Activated T-helper 2 cell treated with anti-CD3 and anti-CD28 coated beads, Interferon-gamma antibody, Interleukin-2, Interleukin-4, amounts not matched to agents 10 μg/mL and 5 μg/mL and 100 μg/mL, durations not matched to agents 14 hours and 24 hours and 36 hours (primary cell): Measurements from ENCODE around the gene SMURF1. TPM values are rescaled to one million over a fixed set of nuclear protein-coding genes. Genes with fewer than 3 reads are reported as not detected.
"Not testable (repeated sequence)": the region's sequence is repeated elsewhere in the genome, so short reads cannot be mapped to it uniquely, and the experiment has no call there.

Experiments used
- DNase-seq: peaks from one replicate; pipeline ENCODE4 v3.0.0; 2021; ENCODE audit warnings: low spot score
- H3K27ac Mint-ChIP-seq: one replicate; pipeline ENCODE4 v1.8.0; 2021; ENCODE audit warnings: mixed read lengths
- H3K27me3 Mint-ChIP-seq: one replicate; pipeline ENCODE4 v1.8.0; 2021; ENCODE audit warnings: low read depth, mixed read lengths
- H3K36me3 Mint-ChIP-seq: one replicate; pipeline ENCODE4 v1.8.0; 2021; ENCODE audit warnings: low read depth, mixed read lengths
- H3K4me1 Mint-ChIP-seq: one replicate; pipeline ENCODE4 v1.8.0; 2021; ENCODE audit warnings: low read depth, mixed read lengths
- H3K4me3 Mint-ChIP-seq: one replicate; pipeline ENCODE4 v1.8.0; 2021; ENCODE audit warnings: low read depth, mild to moderate bottlenecking, moderate library complexity, mixed read lengths
- H3K9me3 Mint-ChIP-seq: one replicate; pipeline ENCODE4 v1.8.0; 2021; ENCODE audit warnings: mixed read lengths
- intact Hi-C: fragments of 100-400 bp; cut with micrococcal nuclease; formaldehyde crosslinking; loops from one replicate; pipeline ENCODE4 v1.15.1; 2023
- total RNA-seq: library from RNA; stranded (reverse); gene quantifications from 2 replicates; pipeline ENCODE4 v1.2.3, GENCODE V29; 2022

Gene SMURF1
- total RNA-seq, 1 donor from 2014 or later, result 13.5 TPM

DNA sequence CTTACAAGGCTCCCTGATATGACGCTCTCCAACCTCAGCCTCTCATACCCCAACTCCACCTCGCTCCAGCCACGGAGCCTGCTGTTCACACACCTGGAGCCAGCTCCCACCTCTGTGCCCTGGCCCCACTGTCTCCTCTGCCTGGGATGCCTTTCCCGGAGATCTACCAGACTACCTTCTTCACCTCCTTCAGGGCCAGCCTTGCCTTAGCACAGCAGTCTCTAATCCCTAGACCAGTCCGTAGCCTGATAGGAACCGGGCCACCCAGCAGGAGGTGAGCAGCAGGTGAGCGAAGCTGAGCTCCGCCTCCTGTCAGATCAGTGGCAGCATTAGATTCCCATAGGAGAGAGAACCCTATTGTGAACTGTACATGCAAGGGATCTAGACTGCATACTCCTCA, 23.2 kb upstream of the SMURF1 start:
- intact Hi-C loops, result no loop called here
- DNase-seq, result no peak

DNA sequence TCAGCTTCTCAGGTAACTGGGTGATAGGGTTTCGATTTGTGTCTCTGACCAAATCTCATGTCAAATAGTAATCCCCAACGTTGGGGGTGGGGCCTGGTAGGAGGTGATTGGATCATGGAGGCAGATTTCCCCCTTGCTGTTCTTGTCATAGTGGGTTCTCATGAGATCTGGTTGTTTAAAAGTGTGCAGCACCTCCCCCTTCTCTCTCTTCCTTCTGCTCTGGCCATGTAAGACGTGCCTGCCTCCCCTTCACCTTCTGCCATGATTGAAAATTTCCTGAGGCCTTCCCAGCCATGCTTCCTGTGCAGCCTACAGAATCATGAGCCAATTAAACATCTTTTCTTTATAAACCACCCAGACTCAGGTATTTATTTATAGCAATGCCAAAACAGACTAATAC, 21.9 kb upstream of the SMURF1 start:
- H3K4me1 Mint-ChIP-seq, result peaks cover 2% of the 10 kb centered on the region
- no peaks in the 10 kb centered on the region for H3K9me3 Mint-ChIP-seq
- intact Hi-C loops, result no loop called here
- DNase-seq, result no peak
- H3K4me3 Mint-ChIP-seq, result no peak overlapping the region
- no peak overlapping the region for H3K27ac Mint-ChIP-seq
- peaks cover 1% of the 10 kb centered on the region for H3K27me3 Mint-ChIP-seq
- H3K36me3 Mint-ChIP-seq, result no peaks in the 10 kb centered on the region

More for the DNA sequence above, 23.2 kb upstream of the SMURF1 start:
- H3K4me1 Mint-ChIP-seq, result peaks cover 2% of the 10 kb centered on the region
- peaks cover 1% of the 10 kb centered on the region for H3K27me3 Mint-ChIP-seq
- H3K36me3 Mint-ChIP-seq, result no peaks in the 10 kb centered on the region
- no peak overlapping the region for H3K27ac Mint-ChIP-seq
- H3K4me3 Mint-ChIP-seq, result no peak overlapping the region
- H3K9me3 Mint-ChIP-seq, result no peaks in the 10 kb centered on the region

DNA sequence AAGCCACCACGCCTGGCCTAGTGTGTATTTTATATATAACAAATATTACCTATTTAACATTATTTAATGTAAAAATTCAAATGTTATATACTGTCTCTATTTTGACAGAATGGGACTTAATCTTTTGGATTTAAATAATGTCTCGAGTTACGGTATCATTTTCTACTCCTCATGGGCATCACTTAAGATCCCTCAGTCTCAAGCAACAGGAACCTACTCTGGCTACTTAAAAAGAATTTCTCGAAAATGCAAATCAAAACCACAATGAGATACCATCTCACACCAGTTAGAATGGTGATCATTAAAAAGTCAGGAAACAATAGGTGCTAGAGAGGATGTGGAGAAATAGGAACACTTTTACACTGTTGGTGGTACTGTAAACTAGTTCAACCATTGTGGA, 19.8 kb upstream of the SMURF1 start:
- DNase-seq, H3K27ac Mint-ChIP-seq, H3K4me3 Mint-ChIP-seq, H3K4me1 Mint-ChIP-seq, H3K9me3 Mint-ChIP-seq, H3K36me3 Mint-ChIP-seq, intact Hi-C loops: not testable (repeated sequence)
- H3K27me3 Mint-ChIP-seq, result peaks cover 11% of the 10 kb centered on the region

DNA sequence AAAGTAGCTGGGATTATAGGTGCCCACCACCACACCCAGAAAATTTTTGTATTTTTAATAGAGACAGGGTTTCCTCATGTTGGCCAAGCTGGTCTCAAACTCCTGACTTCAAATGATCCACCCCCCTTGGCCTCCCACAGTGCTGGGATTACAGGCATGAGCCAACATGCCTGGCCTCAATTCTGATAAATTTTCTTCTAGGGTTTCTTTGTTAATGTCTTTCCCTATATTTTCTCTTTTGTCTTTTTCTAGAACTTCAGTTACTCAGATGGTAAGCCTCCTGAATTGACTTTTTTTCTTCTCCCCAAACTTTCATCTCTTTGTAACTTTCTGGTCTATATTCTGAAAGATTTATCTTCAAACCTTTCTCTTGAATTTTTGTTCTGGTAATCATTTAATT, 12.7 kb upstream of the SMURF1 start:
- H3K4me1 Mint-ChIP-seq, result peaks cover 3% of the 10 kb centered on the region
- H3K27ac Mint-ChIP-seq, result no peak overlapping the region
- no peaks in the 10 kb centered on the region for H3K9me3 Mint-ChIP-seq
- intact Hi-C loops, result no loop called here
- DNase-seq, result no peak
- H3K27me3 Mint-ChIP-seq, result peaks cover 20% of the 10 kb centered on the region
- no peaks in the 10 kb centered on the region for H3K36me3 Mint-ChIP-seq
- H3K4me3 Mint-ChIP-seq, result no peak overlapping the region

DNA sequence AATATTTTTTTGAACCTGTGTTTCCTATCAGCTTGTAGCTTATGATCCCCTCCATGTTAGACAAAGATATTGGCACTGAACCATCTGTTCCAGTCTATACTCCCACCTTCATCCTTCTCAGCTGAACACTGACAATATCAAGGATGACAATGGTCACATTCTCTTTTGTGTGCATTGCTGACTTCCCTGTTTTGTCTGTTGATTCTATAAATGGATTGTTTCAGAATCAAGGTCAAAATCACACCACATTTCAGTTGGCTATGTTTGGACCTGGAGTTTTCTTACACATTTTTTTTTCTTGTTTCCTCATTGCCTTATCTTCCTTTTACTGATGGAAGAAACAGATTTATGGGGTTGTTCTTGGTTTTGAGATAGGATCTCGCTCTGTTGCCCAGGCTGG, 11.3 kb upstream of the SMURF1 start:
- DNase-seq, result no peak
- no peaks in the 10 kb centered on the region for H3K36me3 Mint-ChIP-seq
- intact Hi-C loops, result no loop called here
- H3K4me3 Mint-ChIP-seq, result no peak overlapping the region
- peaks cover 15% of the 10 kb centered on the region for H3K27me3 Mint-ChIP-seq
- H3K9me3 Mint-ChIP-seq, result no peaks in the 10 kb centered on the region
- H3K4me1 Mint-ChIP-seq, result peaks cover 3% of the 10 kb centered on the region
- H3K27ac Mint-ChIP-seq, result no peak overlapping the region

DNA sequence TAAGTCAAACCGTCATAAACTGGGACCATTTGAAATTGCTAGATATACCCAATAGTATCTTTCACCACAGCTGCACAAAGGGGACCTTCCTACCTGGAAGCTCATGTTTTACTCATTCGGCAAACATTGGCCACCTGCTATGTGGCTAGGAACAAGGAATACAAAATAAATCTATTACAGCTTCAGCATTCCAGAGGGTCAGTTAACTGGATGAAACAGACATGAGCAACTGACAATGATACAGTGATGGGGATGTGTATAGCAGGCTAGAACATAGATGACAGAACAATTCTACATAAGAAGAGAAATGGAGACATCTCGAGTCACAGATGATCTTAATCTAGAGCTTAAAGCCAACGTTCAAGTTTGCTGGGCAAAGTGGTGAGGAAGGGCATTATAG, 3.1 kb upstream of the SMURF1 start:
- H3K36me3 Mint-ChIP-seq, result no peaks in the 10 kb centered on the region
- no peaks in the 10 kb centered on the region for H3K9me3 Mint-ChIP-seq
- H3K4me3 Mint-ChIP-seq, result no peak overlapping the region
- H3K4me1 Mint-ChIP-seq, result peaks cover 14% of the 10 kb centered on the region
- H3K27me3 Mint-ChIP-seq, result no peaks in the 10 kb centered on the region
- intact Hi-C loops, result no loop called here
- DNase-seq, result no peak
- no peak overlapping the region for H3K27ac Mint-ChIP-seq

DNA sequence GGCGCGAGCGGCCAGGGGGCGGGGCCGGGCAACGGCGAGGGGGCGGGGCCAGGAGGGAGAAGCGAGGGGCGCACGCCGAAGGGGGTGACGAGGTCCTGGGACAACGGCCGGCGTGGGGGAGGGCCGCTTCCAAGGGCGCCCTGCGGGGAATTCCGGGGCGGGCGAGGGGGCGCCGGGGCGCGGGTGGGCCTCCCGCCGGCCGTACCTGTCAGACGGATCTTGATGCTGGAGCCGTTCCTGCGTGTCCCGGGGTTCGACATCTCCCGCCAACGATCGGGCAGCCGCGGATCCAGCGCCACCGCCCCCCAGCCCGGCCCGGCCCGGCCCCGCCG, 421 bp downstream of the SMURF1 start:
- DNase-seq, result no peak
- Mint-ChIP-seq H3K4me1 (peaks cover 32% of the 10 kb centered on the region), H3K36me3 (peaks cover 5% of the 10 kb centered on the region), H3K27me3 (no peaks in the 10 kb centered on the region), H3K27ac (peak overlapping the region; percentile 83), H3K4me3 (peak overlapping the region; percentile 80), H3K9me3 (no peaks in the 10 kb centered on the region)
- intact Hi-C loops, result loop anchor here (2.0 to 5.0 kb wide), 2 partner anchors 41 to 184 kb away; partner anchors contain the start of gene ARPC1A

DNA sequence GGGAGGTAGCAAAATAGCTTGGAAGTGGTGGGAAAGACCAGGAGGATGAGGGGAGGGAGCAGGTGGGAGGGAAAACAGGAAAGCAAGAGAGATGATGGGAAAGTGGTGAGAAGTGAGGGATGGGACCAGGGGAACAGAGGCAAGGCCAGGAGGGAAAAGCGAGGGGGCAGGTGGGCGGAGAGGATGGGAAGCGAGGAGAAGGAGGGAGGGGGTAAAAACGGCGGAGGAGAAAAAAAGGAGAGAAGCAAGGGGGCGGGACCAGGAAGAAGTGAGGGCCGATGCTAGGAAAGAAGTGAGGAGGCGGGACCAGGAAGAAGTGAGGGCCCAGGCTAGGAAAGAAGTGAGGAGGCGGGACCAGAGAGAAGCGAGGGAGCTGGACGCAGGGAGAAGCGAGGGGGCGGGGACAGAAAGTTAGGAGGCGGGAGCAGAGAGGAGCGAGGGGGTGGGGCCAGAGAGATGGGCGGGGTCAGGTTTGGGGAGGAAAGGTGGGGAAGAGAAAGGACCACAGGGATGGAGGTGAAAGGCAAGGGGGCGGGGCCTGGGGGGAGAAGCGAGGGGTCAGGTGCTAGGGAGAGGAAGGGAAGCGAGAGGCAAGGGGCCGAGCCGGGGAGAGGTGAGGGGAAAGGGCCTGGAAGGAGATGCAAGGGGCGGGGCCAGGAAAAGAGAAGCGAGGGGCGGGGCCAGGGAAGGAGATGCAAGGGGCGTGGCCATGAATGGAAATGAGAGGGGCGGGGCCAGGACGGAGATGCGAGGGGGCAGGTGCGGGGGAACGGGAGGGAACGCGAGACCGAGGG, 984 bp downstream of the SMURF1 start:
- Mint-ChIP-seq H3K36me3 (peaks cover 5% of the 10 kb centered on the region), H3K9me3 (no peaks in the 10 kb centered on the region), H3K27me3 (no peaks in the 10 kb centered on the region), H3K27ac (peak overlapping the region; percentile 83), H3K4me1 (peaks cover 32% of the 10 kb centered on the region), H3K4me3 (peak overlapping the region; percentile 80)
- DNase-seq, result peak; percentile 77
- intact Hi-C loops, result loop anchor here (2.0 to 5.0 kb wide), 2 partner anchors 40 to 184 kb away; partner anchors contain the start of gene ARPC1A

DNA sequence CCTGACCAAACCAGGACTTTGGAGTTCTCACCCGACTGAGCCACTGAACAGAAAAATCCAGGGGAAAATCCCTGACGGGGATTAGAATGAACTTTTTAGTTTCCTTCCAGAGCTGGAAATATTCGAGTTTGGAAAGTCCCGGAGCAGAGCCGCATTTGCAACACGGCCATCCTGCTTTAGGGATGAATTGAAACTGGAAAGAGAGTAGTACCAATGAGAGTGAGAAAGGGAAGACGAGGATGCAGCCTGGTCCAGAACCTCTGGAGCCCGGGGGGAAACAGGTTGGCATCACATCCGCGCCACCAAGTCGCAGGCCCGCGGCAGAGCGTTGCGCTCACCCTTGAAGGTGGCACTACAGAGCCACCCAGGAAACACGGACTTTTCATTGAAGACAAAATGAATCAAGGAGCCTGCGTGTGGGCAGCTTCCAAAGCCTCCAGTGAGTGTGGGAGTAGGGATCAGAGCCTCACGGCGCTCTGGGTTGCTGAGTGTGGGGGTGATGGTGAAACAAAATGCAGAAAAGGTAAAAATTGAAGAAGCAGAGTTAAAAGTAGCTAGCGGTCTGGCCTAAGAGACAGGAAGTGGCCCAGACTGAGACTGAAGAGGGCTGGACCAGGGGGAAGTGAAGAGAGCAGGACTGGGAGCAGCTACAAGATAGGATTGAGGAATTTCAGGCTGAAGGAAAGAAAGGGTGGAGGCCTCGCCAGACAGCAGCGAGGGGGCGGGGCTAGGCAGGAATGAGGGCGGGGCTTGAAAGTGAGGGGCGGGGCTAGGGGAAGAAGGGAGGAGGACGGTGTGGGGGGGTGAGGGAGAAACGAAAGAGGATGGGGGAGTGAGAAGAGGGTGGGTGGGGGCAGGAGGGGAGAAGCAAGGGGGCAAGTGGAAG, 1.8 kb downstream of the SMURF1 start:
- peaks cover 32% of the 10 kb centered on the region for H3K4me1 Mint-ChIP-seq
- intact Hi-C loops, result loop anchor here (2.0 to 5.0 kb wide), 2 partner anchors 39 to 185 kb away; partner anchors contain the start of gene ARPC1A
- H3K36me3 Mint-ChIP-seq, result peaks cover 5% of the 10 kb centered on the region
- H3K9me3 Mint-ChIP-seq, result no peaks in the 10 kb centered on the region
- peak overlapping the region; percentile 85 for H3K4me3 Mint-ChIP-seq
- H3K27me3 Mint-ChIP-seq, result no peaks in the 10 kb centered on the region
- peak overlapping the region; percentile 84 for H3K27ac Mint-ChIP-seq
- peak; percentile 38 for DNase-seq

DNA sequence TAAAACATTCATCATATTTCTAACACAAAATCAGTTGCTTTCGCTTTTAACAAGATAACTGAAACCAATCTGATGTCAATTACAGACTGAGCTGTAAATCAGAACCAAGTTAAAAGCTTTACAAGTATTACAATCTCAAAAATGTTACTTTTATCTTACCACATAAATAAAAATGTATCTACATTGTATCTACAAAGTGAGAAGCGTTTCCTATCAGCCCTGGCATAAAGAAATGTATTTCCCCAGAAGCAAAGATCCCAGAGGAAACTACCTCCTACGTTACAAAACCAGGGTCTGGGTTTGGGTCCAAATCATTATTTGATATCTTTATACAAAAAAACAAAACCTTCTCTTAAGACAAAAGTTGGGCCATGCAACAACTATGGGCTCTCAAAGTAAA, 2.6 kb downstream of the SMURF1 start:
- intact Hi-C loops, result loop anchor here (5.0 kb wide), 1 partner anchor 186 kb away; the partner anchor contains the start of gene ARPC1A
- Mint-ChIP-seq H3K4me1 (peaks cover 32% of the 10 kb centered on the region), H3K4me3 (peak overlapping the region; percentile 85), H3K36me3 (peaks cover 5% of the 10 kb centered on the region), H3K27me3 (no peaks in the 10 kb centered on the region), H3K27ac (no peak overlapping the region), H3K9me3 (no peaks in the 10 kb centered on the region)
- no peak for DNase-seq

DNA sequence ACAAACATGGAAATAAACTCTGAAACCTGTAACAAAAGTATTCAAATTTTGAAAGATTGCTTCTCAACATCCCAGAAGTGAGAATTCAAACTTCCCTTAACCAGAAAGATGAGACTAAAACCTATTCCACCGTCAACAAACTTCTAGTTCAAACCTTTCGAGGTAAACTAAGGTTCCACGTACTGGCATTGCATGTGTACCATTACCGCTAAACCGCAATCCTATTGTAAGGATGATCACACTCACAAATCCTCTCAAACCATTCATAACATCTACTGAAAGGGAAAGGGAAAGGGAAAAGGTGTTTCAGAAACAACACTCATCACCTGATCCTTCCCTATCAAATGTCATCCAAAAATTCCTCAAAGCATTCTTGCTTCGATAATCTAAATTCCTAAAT, 3.1 kb downstream of the SMURF1 start:
- no peak for DNase-seq
- no peaks in the 10 kb centered on the region for H3K27me3 Mint-ChIP-seq
- H3K4me3 Mint-ChIP-seq, result no peak overlapping the region
- H3K9me3 Mint-ChIP-seq, result no peaks in the 10 kb centered on the region
- H3K36me3 Mint-ChIP-seq, result peaks cover 5% of the 10 kb centered on the region
- intact Hi-C loops, result loop anchor here (5.0 kb wide), 1 partner anchor 186 kb away; the partner anchor contains the start of gene ARPC1A
- H3K4me1 Mint-ChIP-seq, result peaks cover 32% of the 10 kb centered on the region
- no peak overlapping the region for H3K27ac Mint-ChIP-seq

DNA sequence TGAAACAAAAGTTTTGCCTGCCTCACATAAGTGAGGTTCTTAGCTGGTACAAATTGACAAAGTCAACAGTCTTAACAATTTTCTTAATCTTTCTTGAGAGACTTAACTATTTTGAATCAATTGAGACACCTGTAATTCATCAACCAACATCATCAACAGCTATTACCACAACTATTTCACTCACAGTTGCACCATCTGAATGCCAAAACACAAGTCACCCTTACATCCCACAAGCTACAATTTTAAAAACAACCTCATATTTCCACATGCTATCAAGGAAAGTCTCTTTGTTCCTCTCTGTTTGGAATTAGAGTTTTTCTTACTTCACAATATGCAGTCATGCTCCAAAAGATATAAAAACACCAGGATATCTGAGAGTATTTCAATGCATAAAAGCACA, 4.9 kb downstream of the SMURF1 start:
- DNase-seq, result no peak
- Mint-ChIP-seq H3K4me3 (no peak overlapping the region), H3K9me3 (no peaks in the 10 kb centered on the region), H3K4me1 (peaks cover 32% of the 10 kb centered on the region), H3K27ac (no peak overlapping the region), H3K36me3 (peaks cover 5% of the 10 kb centered on the region), H3K27me3 (no peaks in the 10 kb centered on the region)
- intact Hi-C loops, result no loop called here
